ENCODE results near the gene TLE4. TPM values are rescaled to one million over a fixed set of nuclear protein-coding genes. Genes with fewer than 3 reads are reported as not detected.

TLE4 gene
- total RNA-seq, 3 donors from 2014 or later (not counting 1 experiment from before 2014, with no cell fraction given), result 214 to 240 (median 220) TPM

DNA sequence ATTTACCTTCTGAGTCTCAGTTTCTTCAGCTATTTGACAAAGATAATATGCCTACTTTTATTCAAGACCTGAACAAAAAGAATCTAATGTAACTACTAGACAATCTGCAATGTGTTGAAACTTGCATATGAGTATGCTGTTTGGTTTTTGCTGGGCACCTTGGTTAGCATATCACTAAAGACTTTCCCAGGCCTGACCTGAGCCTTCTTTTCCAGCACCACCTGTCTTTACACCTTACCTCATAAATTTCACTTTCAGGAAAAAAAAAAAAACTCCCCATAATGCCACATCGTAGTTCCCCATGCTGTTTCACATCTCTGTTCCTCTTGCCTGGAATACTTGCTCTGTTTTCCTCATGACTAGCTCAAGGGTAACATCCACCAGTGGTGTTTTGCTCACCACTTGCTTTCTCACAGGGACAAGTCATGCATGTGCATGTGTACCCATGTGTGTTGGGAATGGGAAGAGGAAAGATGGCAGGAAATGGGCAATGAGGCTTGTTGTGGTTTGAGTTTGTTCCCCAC lies 45.6 kb upstream of the TLE4 start:
- H3K36me3 Mint-ChIP-seq, result no peaks in the 10 kb centered on the region
- Histone ChIP-seq H3K27ac (ENCODE audit: low read length) (no peak overlapping the region), H3K36me3 (ENCODE audit: control insufficient read depth, insufficient read depth, low read length) (no peaks in the 10 kb centered on the region), H3K4me3 (ENCODE audit: low read length) (no peak overlapping the region), H3K27me3 (ENCODE audit: control insufficient read depth, insufficient read depth, low read length) (no peaks in the 10 kb centered on the region), H3K9me3 (ENCODE audit: control insufficient read depth, insufficient read depth, low read length) (no peaks in the 10 kb centered on the region), H3K4me1 (ENCODE audit: control insufficient read depth, insufficient read depth, low read length) (no peaks in the 10 kb centered on the region)
- WGBS (ENCODE audit: insufficient coverage), result 91% methylated on average over 1 of the region's 1 CpG
- H3K9me3 Mint-ChIP-seq, result no peaks in the 10 kb centered on the region
- intact Hi-C loops (cut with micrococcal nuclease), result no loop called here
- DNase-seq (no peak), ATAC-seq (no peak)
- H3K4me1 Mint-ChIP-seq, result no peaks in the 10 kb centered on the region
- H3K4me3 Mint-ChIP-seq, result no peak overlapping the region
- TF ChIP-seq CTCF (IDR thresholded peaks at IDR 0.05), result no peak
- H3K27ac Mint-ChIP-seq, result no peak overlapping the region
- H3K27me3 Mint-ChIP-seq (ENCODE audit: low read depth in 2 of 2), result peaks cover 0 to 13% of the 10 kb centered on the region in 2 donors

- Mint-ChIP-seq H3K36me3 (peaks cover 7% of the 10 kb centered on the region), H3K27ac (no peak overlapping the region), H3K4me1 (no peaks in the 10 kb centered on the region), H3K4me3 (no peak overlapping the region), H3K9me3 (no peaks in the 10 kb centered on the region), H3K27me3 (ENCODE audit: low read depth in 2 of 2) (peaks cover 8 to 9% of the 10 kb centered on the region in 2 donors)
- whole genome bisulfite sequencing (ENCODE audit: insufficient coverage), result 100% methylated on average over 1 of the region's 1 CpG
- H3K36me3 ChIP-seq (ENCODE audit: control insufficient read depth, insufficient read depth, low read length), result no peaks in the 10 kb centered on the region
- no peaks in the 10 kb centered on the region for H3K9me3 ChIP-seq (ENCODE audit: control insufficient read depth, insufficient read depth, low read length)
- ATAC-seq (no peak), DNase-seq (no peak)
- no peak overlapping the region for H3K4me3 ChIP-seq (ENCODE audit: low read length)
- no peak overlapping the region for H3K27ac ChIP-seq (ENCODE audit: low read length)
- H3K27me3 ChIP-seq (ENCODE audit: control insufficient read depth, insufficient read depth, low read length), result no peaks in the 10 kb centered on the region
- intact Hi-C loops (cut with micrococcal nuclease), result no loop called here
- no peak for TF ChIP-seq CTCF (IDR thresholded peaks at IDR 0.05)
- H3K4me1 ChIP-seq (ENCODE audit: control insufficient read depth, insufficient read depth, low read length), result no peaks in the 10 kb centered on the region
These were observed 36.2 kb upstream of the TLE4 start for GRCh38 chr9:79535534-79535933.

DNA sequence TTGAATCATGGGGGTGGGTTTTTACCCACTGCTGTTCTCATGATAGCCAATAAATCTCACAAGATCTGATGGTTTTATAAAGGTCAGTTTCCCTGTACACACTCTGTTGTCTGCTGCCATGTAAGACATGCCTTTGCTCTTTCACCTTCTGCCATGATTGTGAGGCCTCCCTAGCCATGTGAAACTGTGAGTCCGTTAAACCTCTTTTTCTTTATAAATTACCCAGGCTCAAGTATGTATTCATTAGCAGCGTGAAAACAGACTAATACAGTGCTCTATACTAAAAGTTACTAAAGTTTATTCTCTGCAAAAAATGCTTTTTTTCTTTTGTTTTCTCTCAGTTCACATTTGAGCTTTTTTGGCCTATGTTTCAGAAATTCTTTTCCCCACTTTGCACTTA lies 33.9 kb upstream of the TLE4 start:
- 88% methylated on average over 2 of the region's 2 CpGs for WGBS (ENCODE audit: insufficient coverage)

More for the DNA sequence above, 33.9 kb upstream of the TLE4 start:
- DNase-seq (no peak), ATAC-seq (no peak)
- intact Hi-C loops (cut with micrococcal nuclease), result no loop called here
- no peaks in the 10 kb centered on the region for H3K4me1 ChIP-seq (ENCODE audit: control insufficient read depth, insufficient read depth, low read length)
- no peaks in the 10 kb centered on the region for H3K9me3 ChIP-seq (ENCODE audit: control insufficient read depth, insufficient read depth, low read length)
- Mint-ChIP-seq H3K4me1 (no peaks in the 10 kb centered on the region), H3K27me3 (ENCODE audit: low read depth in 2 of 2) (peaks cover 6 to 11% of the 10 kb centered on the region in 2 donors), H3K4me3 (no peak overlapping the region), H3K9me3 (no peaks in the 10 kb centered on the region), H3K36me3 (peaks cover 7% of the 10 kb centered on the region), H3K27ac (no peak overlapping the region)
- no peak for TF ChIP-seq CTCF (IDR thresholded peaks at IDR 0.05)
- H3K36me3 ChIP-seq (ENCODE audit: control insufficient read depth, insufficient read depth, low read length), result no peaks in the 10 kb centered on the region
- H3K4me3 ChIP-seq (ENCODE audit: low read length), result no peak overlapping the region
- H3K27ac ChIP-seq (ENCODE audit: low read length), result no peak overlapping the region
- H3K27me3 ChIP-seq (ENCODE audit: control insufficient read depth, insufficient read depth, low read length), result no peaks in the 10 kb centered on the region

All from natural killer cell (primary cell).